H1 (cell line): ENCODE measurements around the gene ADM. TPM values are rescaled to one million over a fixed set of nuclear protein-coding genes. Genes with fewer than 3 reads are reported as not detected.

ENCODE experiments used
- CTCF ChIA-PET: fragments of 300-600 bp; sonication (Branson Sonifier 250); formaldehyde crosslinking; loops from one replicate; lab custom pipeline; 2021; ENCODE audit not compliant: partially characterized antibody; lab: Charles Lee
- POLR2A ChIA-PET: fragments of 300-600 bp; sonication (Branson Sonifier 250); formaldehyde crosslinking; loops from one replicate; lab custom pipeline; 2021; ENCODE audit warnings: inconsistent platforms; ENCODE audit not compliant: partially characterized antibody; lab: Charles Lee
- DNase-seq, 2 experiments: peaks; one replicate each; pipeline versions ENCODE4 v3.0.0 to v3.0.0-alpha.2; 2010 to 2022; ENCODE audit warnings: low spot score in 2 of 2, low read depth in 1 of 2, mixed read lengths in 1 of 2
- FAIRE-seq: peaks from 2 replicates; lab custom pipeline; 2011; peaks lifted over from hg19 to GRCh38; lab: Jason Lieb, UNC
- H2AFZ ChIP-seq: 2 replicates; pipeline ENCODE4 v1.8.1; 2012; ENCODE audit warnings: low read length, inconsistent platforms
- H2AK5ac ChIP-seq: 2 replicates; pipeline ENCODE4 v1.6.1; 2013; ENCODE audit warnings: low read depth, low read length
- H2BK120ac ChIP-seq: replicated peaks from 2 replicates; pipeline ENCODE3; 2013; ENCODE audit warnings: low read depth, low read length, inconsistent platforms
- H2BK12ac ChIP-seq: 2 replicates; pipeline ENCODE4 v1.6.1; 2013; ENCODE audit warnings: low read depth, low read length
- H2BK15ac ChIP-seq: 2 replicates; pipeline ENCODE4 v1.6.1; 2013; ENCODE audit warnings: low read length
- H2BK20ac ChIP-seq: 2 replicates; pipeline ENCODE4 v1.6.1; 2013; ENCODE audit warnings: low read length
- H2BK5ac ChIP-seq: 2 replicates; pipeline ENCODE4 v1.6.1; 2013; ENCODE audit warnings: low read depth, low read length
- H3K14ac ChIP-seq: 2 replicates; pipeline ENCODE4 v1.6.1; 2013; ENCODE audit warnings: inconsistent platforms; ENCODE audit not compliant: insufficient read length
- H3K18ac ChIP-seq: 2 replicates; pipeline ENCODE4 v1.6.1; 2013; ENCODE audit warnings: low read length; ENCODE audit errors: extremely low read depth
- H3K23ac ChIP-seq: 2 replicates; pipeline ENCODE4 v1.6.1; 2013; ENCODE audit warnings: inconsistent platforms; ENCODE audit not compliant: insufficient read length
- H3K23me2 ChIP-seq: 2 replicates; pipeline ENCODE4 v1.6.1; 2013; ENCODE audit warnings: low read depth, low read length
- H3K27ac ChIP-seq: 2 replicates; pipeline ENCODE4 v1.6.1; 2011; ENCODE audit warnings: low read depth, low read length, inconsistent platforms
- H3K27me3 ChIP-seq, 4 experiments: replicated peaks in 1 of 4; 1 replicate in 1 of 4; 2 replicates in 3 of 4; pipeline versions ENCODE4 v1.6.1 to v1.8.1; 2011 to 2013; ENCODE audit warnings: low read length in 3 of 4, mild to moderate bottlenecking in 3 of 4, inconsistent platforms in 2 of 4, mixed read lengths in 2 of 4, moderate library complexity in 1 of 4; ENCODE audit not compliant: control insufficient read depth in 3 of 4, insufficient read depth in 3 of 4; ENCODE audit errors: extremely low read depth in 1 of 4
- H3K36me3 ChIP-seq, 4 experiments: 2 replicates each; pipeline versions ENCODE4 v1.6.1 to v1.8.1; 2011 to 2013; ENCODE audit warnings: mild to moderate bottlenecking in 4 of 4, low read length in 3 of 4, moderate library complexity in 2 of 4, control low read depth in 1 of 4, inconsistent platforms in 1 of 4; ENCODE audit not compliant: insufficient read depth in 4 of 4, control insufficient read depth in 2 of 4
- H3K4ac ChIP-seq: replicated peaks from 2 replicates; pipeline ENCODE3; 2013; ENCODE audit warnings: low read length, low read depth, mixed read lengths, inconsistent platforms; ENCODE audit not compliant: insufficient read length
- H3K4me1 ChIP-seq, 4 experiments: replicated peaks in 1 of 4; 1 replicate in 1 of 4; 2 replicates in 3 of 4; pipeline versions ENCODE4 v1.6.1 to v1.8.1; 2011 to 2013; ENCODE audit warnings: low read length in 3 of 4, inconsistent platforms in 2 of 4, mixed read lengths in 1 of 4; ENCODE audit not compliant: insufficient read depth in 4 of 4, control insufficient read depth in 3 of 4
- H3K4me2 ChIP-seq, 2 experiments: 2 replicates each; pipeline versions ENCODE4 v1.6.1 to v1.8.1; 2011 to 2013; ENCODE audit warnings: low read depth in 2 of 2, low read length in 2 of 2, control low read depth in 1 of 2, inconsistent platforms in 1 of 2, mild to moderate bottlenecking in 1 of 2; ENCODE audit not compliant: insufficient read depth in 1 of 2
- H3K4me3 ChIP-seq, 4 experiments: fragments of 200-600, 300-600 bp in 1 of 4; sonication (generic), shearing (Covaris generic), sonication (Bioruptor Twin) in 1 of 4; 2 replicates each; pipeline versions ENCODE4 v1.5.1 to v1.8.1; 2011 to 2016; ENCODE audit warnings: low read length in 4 of 4, low read depth in 3 of 4, control low read depth in 2 of 4, inconsistent platforms in 2 of 4, mild to moderate bottlenecking in 2 of 4, mixed read lengths in 1 of 4, moderate library complexity in 1 of 4; ENCODE audit not compliant: insufficient read depth in 2 of 4; ENCODE audit errors: extremely low read depth in 1 of 4
- H3K56ac ChIP-seq: replicated peaks from 2 replicates; pipeline ENCODE3; 2013; ENCODE audit warnings: low read depth, mild to moderate bottlenecking, mixed read lengths, low read length, inconsistent platforms; ENCODE audit not compliant: insufficient read length
- H3K79me1 ChIP-seq: 2 replicates; pipeline ENCODE4 v1.6.1; 2013; ENCODE audit warnings: low read depth, low read length, control low read depth
- H3K79me2 ChIP-seq, 2 experiments: 2 replicates each; pipeline versions ENCODE4 v1.6.1 to v1.8.1; 2012 to 2013; ENCODE audit warnings: low read length in 2 of 2, mild to moderate bottlenecking in 2 of 2, inconsistent platforms in 1 of 2; ENCODE audit not compliant: insufficient read depth in 2 of 2, control insufficient read depth in 1 of 2
- H3K9ac ChIP-seq, 4 experiments: replicated peaks in 1 of 4; 1 replicate in 1 of 4; 2 replicates in 3 of 4; pipeline versions ENCODE4 v1.6.1 to v1.8.1; 2011 to 2013; ENCODE audit warnings: low read depth in 3 of 4, low read length in 3 of 4, control low read depth in 2 of 4, mild to moderate bottlenecking in 2 of 4, moderate library complexity in 2 of 4, inconsistent platforms in 1 of 4; ENCODE audit errors: extremely low read depth in 1 of 4
- H3K9me3 ChIP-seq, 2 experiments: 2 replicates each; pipeline versions ENCODE4 v1.6.1 to v1.8.1; 2012 to 2013; ENCODE audit warnings: mild to moderate bottlenecking in 2 of 2, moderate library complexity in 2 of 2, control low read depth in 1 of 2, inconsistent platforms in 1 of 2, low read depth in 1 of 2, low read length in 1 of 2, mixed read lengths in 1 of 2; ENCODE audit not compliant: insufficient read depth in 2 of 2
- H4K20me1 ChIP-seq, 2 experiments: replicated peaks in 1 of 2; 2 replicates each; pipeline versions ENCODE3 to v1.8.1; 2011 to 2013; ENCODE audit warnings: inconsistent platforms in 2 of 2, low read length in 2 of 2, mild to moderate bottlenecking in 1 of 2; ENCODE audit not compliant: insufficient read depth in 2 of 2, control insufficient read depth in 1 of 2
- H4K5ac ChIP-seq: 2 replicates; pipeline ENCODE4 v1.6.1; 2013; ENCODE audit warnings: low read length, low read depth, mixed read lengths, inconsistent platforms; ENCODE audit not compliant: insufficient read length
- H4K8ac ChIP-seq: 2 replicates; pipeline ENCODE4 v1.8.0; 2013; ENCODE audit warnings: mild to moderate bottlenecking, moderate library complexity, low read length, inconsistent platforms; ENCODE audit not compliant: insufficient read depth; ENCODE audit errors: extremely low read depth
- H4K91ac ChIP-seq: replicated peaks from 2 replicates; pipeline ENCODE3; 2013; ENCODE audit warnings: low read length, mixed read lengths, inconsistent platforms; ENCODE audit not compliant: insufficient read length
- BACH1 ChIP-seq: IDR thresholded peaks from 2 replicates; pipeline ENCODE4 v1.6.1; 2012; ENCODE audit warnings: low read length, improper control_type of control experiment
- BCL11A ChIP-seq, 2 experiments: IDR thresholded peaks; one replicate each; pipeline ENCODE4 v1.6.1; 2011; ENCODE audit warnings: low read depth in 2 of 2, low read length in 2 of 2, mild to moderate bottlenecking in 2 of 2
- EZH2 ChIP-seq: fragments of 200-600 bp; sonication (generic); IDR thresholded peaks from 2 replicates; pipeline ENCODE4 v1.7.1; 2012; ENCODE audit warnings: low read depth, mild to moderate bottlenecking, moderate library complexity, low read length, inconsistent platforms; ENCODE audit not compliant: severe bottlenecking
- NANOG ChIP-seq: IDR thresholded peaks from 2 replicates; pipeline ENCODE4 v1.6.1; 2011; ENCODE audit warnings: low read length, low read depth, mild to moderate bottlenecking, inconsistent platforms; ENCODE audit not compliant: insufficient read depth, poor library complexity, severe bottlenecking
- NRF1 ChIP-seq: IDR thresholded peaks from 2 replicates; pipeline ENCODE4 v1.6.1; 2011; ENCODE audit warnings: mild to moderate bottlenecking, low read depth, low read length, improper control_type of control experiment
- RNF2 ChIP-seq: fragments of 200-900, 300-1000 bp; sonication (generic); IDR thresholded peaks from 2 replicates; pipeline ENCODE4 v1.7.1; 2016; ENCODE audit warnings: borderline replicate concordance, low read depth, mild to moderate bottlenecking, antibody characterized with exemption, low read length; ENCODE audit not compliant: poor library complexity, severe bottlenecking; ENCODE audit errors: missing control alignments
- SUZ12 ChIP-seq: fragments of 200-600 bp; sonication (generic); IDR thresholded peaks from 2 replicates; pipeline ENCODE4 v1.6.1; 2012; ENCODE audit warnings: mild to moderate bottlenecking, inconsistent platforms, low read length, moderate library complexity, mixed read lengths
- TAF7 ChIP-seq: optimal IDR thresholded peaks from 2 replicates; pipeline ENCODE3; 2011; ENCODE audit warnings: low read depth, mild to moderate bottlenecking, inconsistent platforms, low read length, moderate library complexity, borderline replicate concordance
- TCF12 ChIP-seq: IDR thresholded peaks from 2 replicates; pipeline ENCODE4 v1.6.1; 2011; ENCODE audit warnings: low read depth, mild to moderate bottlenecking, low read length
- TEAD4 ChIP-seq: IDR thresholded peaks from 2 replicates; pipeline ENCODE4 v1.6.1; 2012; ENCODE audit warnings: low read depth, low read length, inconsistent platforms, mixed read lengths
- WGBS, 2 experiments: shearing (Covaris generic) in 1 of 2; methylation state at CpG; one replicate each; pipeline versions ENCODE4 v1.1.6 to v1.1.7; 2013 to 2015; ENCODE audit warnings: low lambda C conversion rate in 2 of 2, mixed read lengths in 2 of 2, inconsistent platforms in 1 of 2, low coverage in 1 of 2, missing lambda C conversion rate in 1 of 2; ENCODE audit not compliant: insufficient replicate concordance in 2 of 2, insufficient coverage in 1 of 2, insufficient read length in 1 of 2; ENCODE audit errors: extremely low coverage in 1 of 2, missing lambda C conversion rate in 1 of 2; 5-methylcytosine and 5-hydroxymethylcytosine counted together
- polyA plus RNA-seq, 7 experiments: library from polyadenylated mRNA; depleted of rRNA in 3 of 7; stranded (reverse) in 5 of 7; unstranded in 2 of 7; fragments of >200 nt in 5 of 7; fragments of 200-250 nt in 2 of 7; gene quantifications; 1 replicate in 5 of 7; 2 replicates in 1 of 7; 4 replicates in 1 of 7; pipeline versions ENCODE4 v1.2.1 to v1.2.3, GENCODE V29; 2011 to 2013; ENCODE audit warnings: missing spikeins in 2 of 7, mixed read lengths in 2 of 7
- total RNA-seq: library from RNA; stranded (reverse); fragmentation: NEBNext Ultra II Directional; extraction: Animal tissue kit (Norgen Biotek cat#: 25700); gene quantifications from 2 replicates; pipeline ENCODE4 v1.2.1, GENCODE V29; 2021

The ADM gene
- total and polyA plus RNA-seq, 2 of the 8 experiments (the other 6 are each of a cell fraction or from before 2014, with no cell fraction given): 94.1 to 95.6 TPM

GRCh38 chr11:10307400-10308200 lies 2.7 kb downstream of the ADM start:
- H2BK15ac ChIP-seq: no peak overlapping the region
- peak overlapping the region; percentile 96 for H2BK12ac ChIP-seq
- peak overlapping the region; percentile 26 to 71 (median 56); a peak in 6 of 7 replicates for H3K9ac ChIP-seq
- peaks cover 0 to 37% (median 7%) of the 10 kb centered on the region in 4 experiments; a peak in 4 of 7 replicates for H3K27me3 ChIP-seq
- H2BK120ac ChIP-seq: no peak overlapping the region
- H3K14ac ChIP-seq: no peak overlapping the region
- peaks cover 6 to 9% of the 10 kb centered on the region in 2 experiments for H4K20me1 ChIP-seq
- H3K4me1 ChIP-seq: peaks cover 6 to 22% (median 7%) of the 10 kb centered on the region in 4 experiments
- peak overlapping the region; percentile 89; the same call in 1 of the 2 replicates for H2BK5ac ChIP-seq
- peak overlapping the region; percentile 62 for H3K18ac ChIP-seq
- FAIRE-seq (no peak), DNase-seq (peak in 1 of 2 experiments; percentile 93)
- H2AFZ ChIP-seq: no peak overlapping the region
- peaks cover 0 to 27% of the 10 kb centered on the region in 2 experiments; a peak in 3 of 4 replicates for H3K79me2 ChIP-seq
- H3K23me2 ChIP-seq: peaks cover 33% of the 10 kb centered on the region
- H2BK20ac ChIP-seq: 0 out of 2 replicates have a peak overlapping the region, but pooled peaks have one; percentile 36
- no peak overlapping the region for H4K8ac ChIP-seq
- peak overlapping the region; percentile 34; the same call in 1 of the 2 replicates for H3K27ac ChIP-seq
- H3K23ac ChIP-seq: no peak overlapping the region
- H3K79me1 ChIP-seq: no peaks in the 10 kb centered on the region
- CTCF ChIA-PET: interaction anchor here (0.6 to 10.0 kb wide), 31 partner anchors 8 to 517 kb away, joined by 3 to 97 read pairs (median 4); no protein-coding TSS in a partner anchor
- H3K4me2 ChIP-seq: peak overlapping the region; percentile 87 to 100
- H2AK5ac ChIP-seq: no peak overlapping the region
- no peaks in the 10 kb centered on the region for H3K9me3 ChIP-seq
- no peak overlapping the region for H3K4ac ChIP-seq
- H3K36me3 ChIP-seq: peaks cover 0 to 17% (median 8%) of the 10 kb centered on the region in 4 experiments; a peak in 3 of 8 replicates
- H3K56ac ChIP-seq: peak overlapping the region; percentile 26
- peak overlapping the region; percentile 53 for H4K91ac ChIP-seq
- POLR2A ChIA-PET: interaction anchor here (0.6 to 10.6 kb wide), 16 partner anchors 8 to 551 kb away, joined by 3 to 156 read pairs (median 4); partner anchors contain the start of gene SBF2
- WGBS, 2 experiments: 2% methylated on average over 62 of the region's 62 CpGs; no CpG with 5 or more reads in 1 of the 2 experiments
- H3K4me3 ChIP-seq: peak overlapping the region; percentile 70 to 92 (median 88)
- H4K5ac ChIP-seq: peak overlapping the region; percentile 20
- TF ChIP-seq RNF2 (no peak), SUZ12 (no peak), BCL11A (IDR thresholded peaks at IDR 0.05; ENCODE audit: low read depth in 2 of 2, low read length in 2 of 2) (no peak), TAF7 (peak; percentile 94), TCF12 (0 out of 2 replicates have a peak, but pooled peaks have one; percentile 5), BACH1 (peak; percentile 89), TEAD4 (0 out of 2 replicates have a peak, but pooled peaks have one; percentile 2), EZH2 (no peak), NRF1 (no peak), NANOG (no peak)
